ENCODE results near the gene MAT2A. TPM values are rescaled to one million over a fixed set of nuclear protein-coding genes. Genes with fewer than 3 reads are reported as not detected.

MAT2A gene
- total and polyA plus RNA-seq, 9 of the 15 experiments (the other 6 are each of a cell fraction or from before 2014, with no cell fraction given): 130 to 1,027 (median 240) TPM

- TF ChIP-seq ATF2 (CRISPR knock-in tag; IDR thresholded peaks at IDR 0.05) (no peak), TFAP4 (CRISPR knock-in tag; IDR thresholded peaks at IDR 0.05; ENCODE audit: borderline replicate concordance) (peak; percentile 67; the same call in 1 of the 2 replicates), HINFP (tag; conservative IDR thresholded peaks at IDR 0.05; ENCODE audit: low read depth) (0 out of 2 replicates have a peak, but pooled peaks have one; percentile 30), ZNF274 (IDR thresholded peaks at IDR 0.05; ENCODE audit: borderline replicate concordance, low read depth, low read length) (no peak), MAFF (IDR thresholded peaks at IDR 0.05; ENCODE audit: low read length) (no peak), ZNF197 (CRISPR knock-in tag; IDR thresholded peaks at IDR 0.05; ENCODE audit: low read depth) (no peak), ZBTB1 (CRISPR knock-in tag; IDR thresholded peaks at IDR 0.05; ENCODE audit: borderline replicate concordance, low read depth) (no peak), BRF2 (IDR thresholded peaks at IDR 0.05; ENCODE audit: borderline replicate concordance, insufficient read depth, insufficient read length) (no peak), SMAD4 (CRISPR knock-in tag; conservative IDR thresholded peaks at IDR 0.05) (peak; percentile 76), RNF2 (IDR thresholded peaks at IDR 0.05) (0 out of 2 replicates have a peak, but pooled peaks have one; percentile 66), CCNT2 (IDR thresholded peaks at IDR 0.05; ENCODE audit: borderline replicate concordance, extremely low read depth, insufficient read length, low read depth, low read length) (peak; percentile 32), RBM25 (IDR thresholded peaks at IDR 0.05; ENCODE audit: low read depth, low read length, severe bottlenecking) (no peak), ZNF184 (CRISPR knock-in tag; IDR thresholded peaks at IDR 0.05) (no peak), ZNF778 (CRISPR knock-in tag; IDR thresholded peaks at IDR 0.05) (no peak), E4F1 (CRISPR knock-in tag; IDR thresholded peaks at IDR 0.05; ENCODE audit: borderline replicate concordance) (no peak), ZNF449 (CRISPR knock-in tag; IDR thresholded peaks at IDR 0.05) (no peak)
These were observed 46.2 kb downstream of the MAT2A start (continued) for GRCh38 chr2:85584857-85585780.

Measured in K562 (cell line).